ENCODE measurements around the gene TRAK2.
"Not testable (repeated sequence)": the region's sequence is repeated elsewhere in the genome, so short reads cannot be mapped to it uniquely, and the experiment has no call there.

The TRAK2 gene, protein sequence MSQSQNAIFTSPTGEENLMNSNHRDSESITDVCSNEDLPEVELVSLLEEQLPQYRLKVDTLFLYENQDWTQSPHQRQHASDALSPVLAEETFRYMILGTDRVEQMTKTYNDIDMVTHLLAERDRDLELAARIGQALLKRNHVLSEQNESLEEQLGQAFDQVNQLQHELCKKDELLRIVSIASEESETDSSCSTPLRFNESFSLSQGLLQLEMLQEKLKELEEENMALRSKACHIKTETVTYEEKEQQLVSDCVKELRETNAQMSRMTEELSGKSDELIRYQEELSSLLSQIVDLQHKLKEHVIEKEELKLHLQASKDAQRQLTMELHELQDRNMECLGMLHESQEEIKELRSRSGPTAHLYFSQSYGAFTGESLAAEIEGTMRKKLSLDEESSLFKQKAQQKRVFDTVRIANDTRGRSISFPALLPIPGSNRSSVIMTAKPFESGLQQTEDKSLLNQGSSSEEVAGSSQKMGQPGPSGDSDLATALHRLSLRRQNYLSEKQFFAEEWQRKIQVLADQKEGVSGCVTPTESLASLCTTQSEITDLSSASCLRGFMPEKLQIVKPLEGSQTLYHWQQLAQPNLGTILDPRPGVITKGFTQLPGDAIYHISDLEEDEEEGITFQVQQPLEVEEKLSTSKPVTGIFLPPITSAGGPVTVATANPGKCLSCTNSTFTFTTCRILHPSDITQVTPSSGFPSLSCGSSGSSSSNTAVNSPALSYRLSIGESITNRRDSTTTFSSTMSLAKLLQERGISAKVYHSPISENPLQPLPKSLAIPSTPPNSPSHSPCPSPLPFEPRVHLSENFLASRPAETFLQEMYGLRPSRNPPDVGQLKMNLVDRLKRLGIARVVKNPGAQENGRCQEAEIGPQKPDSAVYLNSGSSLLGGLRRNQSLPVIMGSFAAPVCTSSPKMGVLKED

GRCh38 chr2:201451292-201452057 lies at the start of gene TRAK2, which contains the start of gene STRADB:
Gene TRAK2, minus strand, starts transcription at chr2:201451458. Its CDS starts 30,951 bp downstream, at chr2:201420507.
Gene STRADB, plus strand, starts transcription at chr2:201451740. Its CDS starts 3,101 bp downstream, at chr2:201454841.
- DNase-seq, result peak; percentile 91

GRCh38 chr2:201500534-201500933 lies 49.3 kb upstream of the TRAK2 start:
- no peak for DNase-seq

- DNase-seq, result no peak
These were observed 45.5 kb upstream of the TRAK2 start for GRCh38 chr2:201496785-201497184.

DNA sequence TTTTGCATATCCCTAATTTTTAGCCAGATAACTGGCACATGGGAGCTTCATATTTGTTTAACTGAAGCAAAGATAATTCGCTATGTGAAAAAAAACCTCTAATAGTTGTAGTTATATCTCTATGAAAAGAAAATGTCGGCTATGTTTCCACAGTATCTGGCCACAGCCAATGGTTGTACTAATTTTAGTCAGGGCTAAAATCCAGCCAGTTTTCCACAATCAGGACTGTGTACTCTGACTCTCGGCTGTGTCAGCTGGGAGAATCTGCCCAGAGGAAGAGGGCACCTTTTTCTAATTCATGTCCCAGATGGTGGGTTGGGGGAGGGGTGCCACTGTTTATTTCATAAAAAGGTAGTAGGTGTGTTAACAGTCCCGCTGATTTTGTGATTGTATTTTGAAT lies 39.0 kb upstream of the TRAK2 start:
- DNase-seq, result no peak

GRCh38 chr2:201484805-201485204 lies 33.5 kb upstream of the TRAK2 start:
- DNase-seq, result no peak

- not testable (repeated sequence) for DNase-seq
These were observed 32.5 kb upstream of the TRAK2 start for GRCh38 chr2:201483758-201484157.

DNA sequence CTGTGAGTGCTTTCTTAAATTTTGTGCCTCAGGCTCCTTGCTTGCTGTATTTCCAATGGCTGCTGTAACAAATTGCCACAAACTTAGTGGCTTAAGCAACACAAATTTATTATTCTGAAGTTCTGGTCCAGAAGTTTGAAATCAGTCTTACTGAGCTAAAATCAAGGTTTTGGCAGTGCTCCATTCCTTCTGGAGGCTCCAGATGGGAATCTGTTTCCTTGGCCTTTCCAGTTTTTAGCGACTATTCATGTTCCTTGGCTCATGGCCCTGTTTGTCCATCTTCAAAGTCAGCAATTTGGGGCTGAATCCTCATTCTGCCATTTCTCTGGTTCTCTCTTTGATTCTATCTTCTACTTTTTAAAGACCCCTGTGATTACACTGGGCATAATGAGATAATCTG lies 32.1 kb upstream of the TRAK2 start:
- no peak for DNase-seq

DNA sequence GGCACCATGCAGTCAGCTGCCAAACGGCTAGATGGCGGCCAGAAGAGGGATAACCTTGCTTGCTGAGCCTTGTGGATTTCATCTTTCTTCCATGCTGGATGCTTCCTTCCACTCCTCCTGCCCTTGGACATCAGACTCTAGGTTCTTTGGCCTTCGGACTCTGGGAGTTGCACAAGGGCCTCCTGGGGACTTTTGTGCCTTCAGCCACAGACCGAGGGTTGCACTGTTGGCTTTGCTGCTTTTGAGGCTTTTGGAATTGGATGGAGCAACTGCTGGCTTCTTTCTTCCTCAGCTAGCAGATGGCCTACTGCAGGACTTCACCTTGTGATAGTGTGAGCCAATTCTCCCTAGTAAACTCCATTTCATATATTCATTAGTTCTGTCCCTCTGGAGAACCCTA lies 31.3 kb upstream of the TRAK2 start:
- no peak for DNase-seq

DNA sequence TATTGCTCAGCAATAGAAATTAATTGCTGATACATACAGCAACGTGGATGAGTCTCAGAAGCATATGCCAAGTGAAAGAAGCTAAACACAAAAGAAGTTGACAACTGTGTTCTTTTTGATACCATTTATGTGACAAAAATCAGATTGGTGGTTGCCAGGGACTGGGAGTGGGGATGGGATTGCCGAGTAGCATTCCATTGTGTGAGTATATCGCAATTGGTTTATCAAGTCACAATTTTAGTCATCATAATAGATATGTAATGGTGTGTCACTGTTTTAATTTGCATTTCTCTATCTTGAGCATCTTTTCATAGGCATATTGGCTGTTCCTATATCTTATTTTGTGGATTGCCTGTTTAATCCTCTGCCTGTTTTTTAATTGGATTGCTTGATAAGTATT lies 21.2 kb upstream of the TRAK2 start:
- DNase-seq, result no peak

- no peak for DNase-seq
These were observed 20.6 kb upstream of the TRAK2 start for GRCh38 chr2:201471732-201472393.

GRCh38 chr2:201470821-201471731 lies 19.8 kb upstream of the TRAK2 start:
- no peak for DNase-seq

GRCh38 chr2:201467666-201468065 lies 16.4 kb upstream of the TRAK2 start:
- DNase-seq, result no peak

GRCh38 chr2:201466050-201466675 lies 14.9 kb upstream of the TRAK2 start:
- no peak for DNase-seq

DNA sequence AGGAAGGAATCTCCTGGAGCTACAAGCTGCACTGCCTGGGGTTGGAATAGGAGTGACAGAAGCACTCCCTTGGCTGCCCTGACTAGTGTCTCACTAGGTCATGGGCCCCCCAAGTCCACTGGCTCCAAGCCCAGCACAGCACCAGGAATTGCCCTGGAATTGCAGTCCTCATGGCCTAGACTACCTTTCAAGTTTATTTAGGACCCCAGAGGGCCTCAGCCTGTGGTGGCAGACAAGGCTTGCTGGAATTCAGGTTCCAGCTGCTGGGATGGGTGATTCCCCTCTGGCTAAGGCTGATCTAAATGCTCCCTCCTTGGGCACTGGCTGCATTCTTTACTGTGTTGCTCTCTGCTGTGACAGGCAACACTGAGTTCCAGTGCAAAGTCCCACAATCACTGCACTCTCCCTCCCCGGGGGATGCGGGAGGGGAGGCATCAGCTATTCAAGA lies 14.3 kb upstream of the TRAK2 start:
- DNase-seq, result no peak

DNA sequence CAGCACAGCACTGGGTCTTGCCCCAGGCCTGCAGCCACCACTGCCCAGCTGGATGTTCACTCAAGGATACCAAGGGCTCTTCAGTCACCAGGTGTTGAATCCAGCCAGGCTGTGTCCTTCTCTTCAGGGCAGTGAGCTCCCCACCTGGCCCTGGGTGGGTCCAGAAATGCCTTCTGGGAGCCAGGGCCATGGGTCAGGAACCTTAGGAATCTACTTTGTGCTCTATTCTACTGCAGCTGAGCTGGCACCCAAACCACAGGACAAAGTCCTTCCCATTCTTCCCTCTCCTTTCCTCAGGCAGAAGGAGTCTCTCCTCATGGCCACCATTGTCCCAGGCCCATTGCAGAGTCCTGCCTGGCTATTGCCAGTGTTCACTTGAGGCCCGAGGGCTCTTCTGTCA lies 13.3 kb upstream of the TRAK2 start:
- no peak for DNase-seq

- no peak for DNase-seq
These were observed 9.3 kb upstream of the TRAK2 start for GRCh38 chr2:201460532-201460931.

GRCh38 chr2:201458381-201458780 lies 7.1 kb upstream of the TRAK2 start:
- DNase-seq, result no peak

DNA sequence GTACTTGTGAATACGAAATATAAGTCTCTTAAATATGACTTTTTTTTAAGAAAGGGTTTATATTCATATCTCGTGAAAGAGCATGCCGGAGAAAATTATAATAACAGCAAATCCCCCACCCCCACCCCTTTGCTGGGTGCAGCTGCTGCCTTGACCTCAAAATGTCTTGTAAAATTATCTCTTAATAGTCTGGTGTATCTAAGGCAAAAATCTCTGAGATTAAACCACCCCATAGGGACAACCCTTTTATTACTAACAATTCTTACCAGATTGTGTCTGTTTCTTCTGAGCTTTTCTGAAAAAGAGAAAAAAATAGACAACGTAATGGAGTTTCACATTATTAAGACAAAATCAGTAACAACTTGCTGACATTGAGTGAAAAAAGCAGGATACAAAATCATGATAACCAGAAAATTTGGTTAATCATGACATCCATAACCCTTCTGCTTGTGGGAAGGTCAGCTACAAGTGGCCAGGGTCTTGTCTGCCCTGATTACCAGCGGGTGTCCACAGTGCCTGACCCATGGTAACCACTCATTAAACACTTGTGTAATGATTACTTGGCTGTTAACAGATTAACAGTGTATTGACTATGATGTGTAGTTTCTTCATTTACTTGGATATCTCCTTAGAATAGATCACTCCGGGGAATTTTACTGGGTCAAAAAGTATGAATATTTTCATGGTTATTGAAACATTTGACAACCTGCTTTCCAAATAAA lies 1.8 kb upstream of the TRAK2 start:
- DNase-seq, result no peak

DNA sequence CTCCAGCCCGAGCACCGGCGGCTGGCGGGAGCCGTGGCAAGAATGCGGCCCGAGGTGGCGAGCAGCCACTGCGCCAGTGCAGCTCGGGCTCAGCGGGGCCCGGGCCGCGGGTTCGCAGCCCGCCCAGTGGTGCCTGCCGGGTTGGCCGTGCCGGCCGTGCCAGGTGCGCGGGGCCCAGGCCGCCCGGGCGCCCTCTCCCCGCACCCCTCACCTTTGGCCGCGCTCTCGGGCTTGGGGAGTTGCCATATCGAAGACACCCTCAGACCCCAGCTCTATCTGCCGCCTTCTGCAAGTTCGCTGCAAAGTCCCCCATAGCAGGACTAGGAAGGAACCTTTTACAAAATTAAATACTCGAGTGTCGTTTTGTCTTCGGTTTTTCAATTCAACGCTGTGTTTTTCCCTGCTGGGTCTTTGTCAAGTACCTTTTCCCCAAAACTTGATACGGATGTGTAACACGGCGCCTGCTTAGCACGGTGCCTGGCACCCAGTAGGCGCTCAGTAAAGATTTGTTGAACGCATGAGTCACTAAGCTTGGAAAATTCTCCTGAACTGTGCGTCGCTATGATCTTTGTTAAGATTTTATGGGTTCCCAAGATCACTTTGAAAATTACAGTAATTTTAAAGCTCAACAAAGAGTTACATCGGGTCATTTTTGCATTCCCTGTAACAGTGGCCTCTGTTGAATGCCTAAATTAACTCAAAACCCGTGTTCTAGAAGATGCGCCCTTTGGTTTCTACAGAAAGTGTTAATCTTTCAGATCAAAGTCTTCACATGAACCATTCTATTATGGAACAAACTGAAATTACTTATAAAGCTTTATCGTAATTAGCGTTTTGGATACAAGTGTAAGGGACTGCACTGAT lies 1.0 kb upstream of the TRAK2 start:
- no peak for DNase-seq
